Measurements from ENCODE around the gene CACNG1. TPM values are rescaled to one million over a fixed set of nuclear protein-coding genes. Genes with fewer than 3 reads are reported as not detected.

The CACNG1 gene
- total and polyA plus RNA-seq, 5 experiments from 2014 or later: not detected

DNA sequence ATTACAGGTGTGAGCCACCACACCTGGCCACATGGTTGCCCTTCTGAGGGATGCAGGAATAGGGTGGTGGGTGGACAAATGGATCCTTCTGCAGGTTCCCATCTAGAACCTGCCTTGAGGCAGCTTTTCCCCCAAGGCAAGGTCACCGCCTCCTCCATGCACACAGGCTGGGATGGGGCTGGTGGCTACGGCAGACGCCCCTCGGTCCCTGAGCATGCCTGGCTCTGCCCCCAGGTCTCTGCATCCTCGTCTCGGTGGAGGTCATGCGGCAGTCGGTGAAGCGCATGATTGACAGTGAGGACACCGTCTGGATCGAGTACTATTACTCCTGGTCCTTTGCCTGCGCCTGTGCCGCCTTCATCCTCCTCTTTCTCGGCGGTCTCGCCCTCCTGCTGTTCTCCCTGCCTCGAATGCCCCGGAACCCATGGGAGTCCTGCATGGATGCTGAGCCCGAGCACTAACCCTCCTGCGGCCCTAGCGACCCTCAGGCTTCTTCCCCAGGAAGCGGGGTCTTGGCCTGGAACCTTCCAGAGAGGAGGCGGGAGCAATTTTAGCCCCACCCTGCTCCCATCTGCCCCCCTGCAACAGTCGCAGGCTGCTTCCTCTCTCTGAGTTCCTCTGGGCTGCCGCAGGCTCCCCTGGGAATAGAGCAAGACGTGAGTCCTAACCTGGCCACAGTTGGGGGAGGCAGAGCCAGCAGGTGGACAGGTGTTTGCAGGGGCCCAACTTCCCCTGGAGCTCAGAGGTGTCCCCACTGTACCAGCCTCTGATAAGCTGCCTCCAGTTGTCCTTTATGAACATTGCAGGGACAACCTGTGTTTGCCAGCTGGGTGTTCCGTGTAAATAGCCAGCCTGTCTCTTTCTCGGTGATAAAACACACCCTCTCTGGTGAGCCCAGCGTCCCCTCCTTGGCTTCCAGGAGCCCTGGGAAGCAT, 11.7 kb downstream of the CACNG1 start:
- Mint-ChIP-seq H3K27me3 (no peaks in the 10 kb centered on the region), H3K9me3 (no peaks in the 10 kb centered on the region), H3K36me3 (peaks cover 0 to 2% (median 2%) of the 10 kb centered on the region in 3 donors), H3K4me1 (no peaks in the 10 kb centered on the region), H3K27ac (no peak overlapping the region), H3K4me3 (no peak overlapping the region)
- ATAC-seq (no peak), DNase-seq (no peak)
- POLR2A ChIA-PET: no interaction called here

- Mint-ChIP-seq H3K4me1 (no peaks in the 10 kb centered on the region), H3K4me3 (no peak overlapping the region), H3K9me3 (no peaks in the 10 kb centered on the region), H3K27ac (no peak overlapping the region), H3K27me3 (no peaks in the 10 kb centered on the region), H3K36me3 (peaks cover 0 to 4% (median 2%) of the 10 kb centered on the region in 3 donors)
- ATAC-seq (no peak), DNase-seq (no peak)
- POLR2A ChIA-PET: no interaction called here
Measured at GRCh38 chr17:67056746-67057490, 12.6 kb downstream of the CACNG1 start.

DNA sequence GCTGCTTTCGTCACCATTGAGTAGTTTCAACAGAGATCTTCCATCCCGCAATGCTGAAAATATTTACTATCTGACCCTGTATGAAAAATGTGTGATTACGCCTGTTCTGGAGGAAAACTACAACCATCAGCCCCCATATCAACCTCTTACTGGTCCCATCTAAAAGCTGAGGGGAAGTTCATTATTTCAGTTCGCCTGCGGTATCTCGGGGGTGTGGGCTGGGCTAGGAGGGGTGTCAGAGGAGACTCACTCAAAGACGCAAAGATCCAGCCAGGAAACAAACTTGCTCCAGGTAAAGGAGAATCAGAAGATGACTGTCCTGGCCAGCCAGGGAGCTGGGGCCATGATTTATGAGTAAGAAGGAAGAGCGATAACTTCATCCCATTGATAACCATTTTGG, 13.7 kb downstream of the CACNG1 start:
- H3K4me1 Mint-ChIP-seq: no peaks in the 10 kb centered on the region
- POLR2A ChIA-PET: no interaction called here

DNA sequence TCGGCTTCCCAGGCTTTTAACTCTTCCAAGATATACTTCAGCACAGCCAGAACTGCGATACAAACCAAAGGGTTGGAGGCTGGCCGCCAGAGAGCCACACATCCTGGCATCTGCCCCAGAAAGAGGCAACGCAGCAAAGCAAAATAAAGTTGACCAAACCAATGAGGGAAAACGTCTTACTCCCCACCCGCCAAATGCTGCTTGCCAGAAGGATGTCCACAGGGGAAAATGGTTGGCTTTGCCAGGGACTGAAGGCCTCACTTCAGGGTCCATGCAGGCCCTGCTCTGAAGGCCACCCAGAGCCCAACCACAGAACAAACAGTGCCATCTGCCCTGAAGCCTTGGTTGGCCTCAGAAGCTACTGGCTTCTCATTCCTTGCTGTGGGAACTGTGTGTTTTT, 15.0 kb downstream of the CACNG1 start:
- no peak for ATAC-seq
- Mint-ChIP-seq H3K27ac (peak overlapping the region in 1 of 10 donors; percentile 24), H3K36me3 (peaks cover 0 to 9% (median 4%) of the 10 kb centered on the region in 3 donors), H3K9me3 (no peaks in the 10 kb centered on the region), H3K4me1 (no peaks in the 10 kb centered on the region), H3K27me3 (no peaks in the 10 kb centered on the region), H3K4me3 (no peak overlapping the region)
- no peak for DNase-seq
- POLR2A ChIA-PET: no interaction called here

More for the DNA sequence above, 13.7 kb downstream of the CACNG1 start:
- DNase-seq (no peak), ATAC-seq (no peak)
- H3K27me3 Mint-ChIP-seq: no peaks in the 10 kb centered on the region
- no peaks in the 10 kb centered on the region for H3K9me3 Mint-ChIP-seq
- no peak overlapping the region for H3K27ac Mint-ChIP-seq
- no peak overlapping the region for H3K4me3 Mint-ChIP-seq
- H3K36me3 Mint-ChIP-seq: peaks cover 0 to 8% (median 4%) of the 10 kb centered on the region in 3 donors

DNA sequence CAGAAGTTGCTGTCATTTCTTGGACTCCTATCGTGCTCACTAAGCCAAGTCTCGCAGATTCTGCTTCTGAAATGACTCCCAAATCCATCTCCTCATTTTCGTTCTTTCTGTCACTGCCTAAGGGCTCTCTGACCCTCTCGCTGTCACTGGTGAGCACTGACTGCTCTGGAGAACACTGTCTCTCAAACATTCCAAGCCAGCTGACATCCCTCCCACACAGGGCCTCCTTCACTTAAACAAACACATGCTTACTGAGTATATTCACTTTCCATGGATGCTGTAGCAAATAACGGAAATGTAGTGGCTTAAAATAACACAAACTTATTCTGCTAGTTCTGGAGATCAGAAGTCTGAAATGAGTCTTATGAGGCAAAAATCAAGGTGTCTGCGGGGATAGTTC, 18.8 kb downstream of the CACNG1 start:
- Mint-ChIP-seq H3K27ac (no peak overlapping the region), H3K4me3 (no peak overlapping the region), H3K4me1 (no peaks in the 10 kb centered on the region), H3K36me3 (peaks cover 0 to 17% (median 13%) of the 10 kb centered on the region in 3 donors), H3K9me3 (no peaks in the 10 kb centered on the region), H3K27me3 (no peaks in the 10 kb centered on the region)
- POLR2A ChIA-PET: no interaction called here
- DNase-seq (no peak), ATAC-seq (no peak)

GRCh38 chr17:67066717-67067116, 22.4 kb downstream of the CACNG1 start:
- Mint-ChIP-seq H3K27ac (peak overlapping the region in 1 of 10 donors; percentile 29), H3K27me3 (no peaks in the 10 kb centered on the region), H3K4me3 (no peak overlapping the region), H3K4me1 (no peaks in the 10 kb centered on the region), H3K9me3 (no peaks in the 10 kb centered on the region), H3K36me3 (peaks cover 3 to 23% (median 15%) of the 10 kb centered on the region in 3 donors)
- no peak for ATAC-seq
- DNase-seq: no peak
- POLR2A ChIA-PET: no interaction called here

DNA sequence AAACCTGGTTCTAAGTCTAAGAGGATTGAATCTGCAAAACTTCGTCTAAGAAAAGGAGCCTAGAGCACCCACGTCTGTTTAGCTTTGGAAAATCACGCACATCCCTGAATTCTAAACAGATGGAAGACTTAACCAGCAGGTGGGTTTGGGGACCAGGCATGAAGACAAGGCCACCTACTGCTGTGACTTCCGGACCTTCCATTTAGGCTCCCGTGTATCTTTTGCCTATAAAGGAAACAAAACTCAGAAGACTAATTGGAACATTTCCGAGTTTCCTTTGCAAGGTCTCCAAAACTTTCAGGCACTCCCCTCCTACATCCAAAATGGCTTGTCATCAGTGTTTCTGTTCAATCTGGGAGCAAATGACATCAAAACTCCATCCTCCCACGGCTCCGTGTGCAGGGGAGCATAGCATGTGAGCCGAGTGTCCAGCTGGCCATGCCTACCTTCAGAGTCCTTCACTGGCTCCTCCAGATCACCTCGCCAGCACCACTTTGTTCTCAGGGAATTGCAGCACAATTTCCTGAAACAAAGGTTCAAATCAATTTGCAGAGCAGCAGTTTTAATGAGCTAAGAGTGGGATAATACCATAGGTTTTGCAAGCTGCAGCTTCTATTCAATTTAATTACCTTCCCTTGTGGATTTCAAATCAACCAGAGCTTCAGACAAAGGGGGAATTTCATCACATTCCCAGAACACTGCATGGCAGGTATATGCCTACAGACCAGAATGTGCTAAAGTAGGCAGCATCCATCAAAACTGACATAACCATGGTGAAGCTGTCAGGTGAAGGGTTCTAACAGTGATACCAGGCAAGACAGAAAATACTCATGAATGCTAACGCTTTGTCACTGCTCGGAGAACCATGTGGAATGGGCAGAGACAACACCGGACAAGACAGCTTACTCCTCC, 23.5 kb downstream of the CACNG1 start:
- Mint-ChIP-seq H3K9me3 (no peaks in the 10 kb centered on the region), H3K4me3 (no peak overlapping the region), H3K27me3 (no peaks in the 10 kb centered on the region), H3K4me1 (no peaks in the 10 kb centered on the region), H3K36me3 (peaks cover 3 to 28% (median 17%) of the 10 kb centered on the region in 3 donors), H3K27ac (no peak overlapping the region)
- DNase-seq (no peak), ATAC-seq (no peak)
- POLR2A ChIA-PET: no interaction called here

DNA sequence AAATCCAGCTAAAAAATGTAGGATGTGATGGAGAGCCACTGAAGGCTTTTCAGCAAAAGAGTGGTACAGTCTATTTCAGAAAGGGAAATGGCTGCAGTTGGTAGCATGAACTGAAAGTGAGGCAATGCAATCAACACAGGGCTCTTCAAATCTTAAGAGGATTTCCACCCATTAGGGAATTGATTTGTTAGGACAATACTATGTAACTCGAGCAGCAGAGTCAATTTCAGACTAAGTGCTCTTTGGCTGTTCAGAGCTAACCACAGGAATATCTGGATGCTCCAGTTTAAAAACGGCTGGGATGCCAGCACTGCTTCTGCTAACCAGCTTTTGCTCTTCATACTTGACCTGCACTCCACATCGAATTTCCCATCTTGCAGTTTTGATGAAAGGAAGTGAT, 24.6 kb downstream of the CACNG1 start:
- Mint-ChIP-seq H3K4me3 (no peak overlapping the region), H3K27me3 (no peaks in the 10 kb centered on the region), H3K4me1 (no peaks in the 10 kb centered on the region), H3K9me3 (peaks cover 0 to 2% (median 0%) of the 10 kb centered on the region in 9 donors), H3K36me3 (peaks cover 3 to 39% (median 26%) of the 10 kb centered on the region in 3 donors), H3K27ac (no peak overlapping the region)
- ATAC-seq: no peak
- POLR2A ChIA-PET: no interaction called here
- no peak for DNase-seq

DNA sequence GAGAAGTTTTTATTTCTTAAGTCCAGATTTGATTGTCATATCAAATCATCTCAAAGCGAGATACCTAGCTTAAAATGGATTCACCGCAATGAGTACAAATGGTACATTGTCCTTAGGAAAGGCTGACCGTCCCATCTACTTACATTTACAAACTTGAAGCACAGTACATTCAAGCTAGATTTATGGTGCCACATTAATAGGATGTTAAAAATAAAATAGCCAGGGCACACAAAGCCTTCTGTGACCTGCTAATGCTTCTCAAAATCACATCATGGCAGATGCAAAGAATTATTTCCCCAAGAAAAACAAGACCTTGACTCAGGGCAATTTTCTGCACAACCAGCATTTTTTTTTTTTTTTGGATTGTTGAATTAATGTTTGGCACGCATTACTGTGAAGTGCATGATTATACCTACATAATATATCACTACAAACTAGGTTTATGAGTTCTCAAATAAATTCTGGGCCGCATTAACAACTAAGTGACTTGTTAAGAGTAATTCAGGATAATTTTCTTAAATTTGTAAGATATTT, 25.3 kb downstream of the CACNG1 start:
- H3K9me3 Mint-ChIP-seq: peaks cover 0 to 2% (median 0%) of the 10 kb centered on the region in 9 donors
- ATAC-seq: no peak
- H3K4me1 Mint-ChIP-seq: no peaks in the 10 kb centered on the region
- POLR2A ChIA-PET: no interaction called here
- no peak overlapping the region for H3K4me3 Mint-ChIP-seq
- no peaks in the 10 kb centered on the region for H3K27me3 Mint-ChIP-seq
- H3K27ac Mint-ChIP-seq: no peak overlapping the region
- DNase-seq: no peak
- peaks cover 3 to 41% (median 25%) of the 10 kb centered on the region in 3 donors for H3K36me3 Mint-ChIP-seq

DNA sequence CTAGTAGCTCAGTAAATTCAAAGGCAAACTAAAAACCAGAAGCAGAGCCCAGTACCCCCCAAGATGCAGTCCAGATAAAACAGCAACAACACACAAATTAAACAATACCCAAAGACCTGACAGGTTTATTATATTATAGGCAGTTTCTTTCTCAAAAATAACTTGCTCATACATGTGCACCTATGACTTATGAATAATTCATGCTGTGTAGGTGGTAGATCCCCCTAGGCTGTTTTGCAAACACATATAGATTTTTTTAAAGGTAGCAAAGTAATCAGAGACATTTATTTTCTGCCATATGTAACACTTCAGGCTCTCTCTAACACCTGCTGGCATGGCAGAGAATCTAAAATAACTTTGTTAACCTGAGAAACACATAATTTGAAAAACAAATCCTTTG, 27.2 kb downstream of the CACNG1 start:
- no peak overlapping the region for H3K27ac Mint-ChIP-seq
- peaks cover 7 to 39% (median 38%) of the 10 kb centered on the region in 3 donors for H3K36me3 Mint-ChIP-seq

GRCh38 chr17:67072885-67073284, 28.5 kb downstream of the CACNG1 start:
- Mint-ChIP-seq H3K36me3 (peaks cover 7 to 45% (median 40%) of the 10 kb centered on the region in 3 donors), H3K4me1 (peaks cover 0 to 2% (median 0%) of the 10 kb centered on the region in 4 donors), H3K27me3 (no peaks in the 10 kb centered on the region), H3K27ac (no peak overlapping the region), H3K9me3 (peaks cover 0 to 2% (median 0%) of the 10 kb centered on the region in 9 donors), H3K4me3 (no peak overlapping the region)
- POLR2A ChIA-PET: no interaction called here
- DNase-seq (no peak), ATAC-seq (no peak)

More for the DNA sequence above, 27.2 kb downstream of the CACNG1 start:
- POLR2A ChIA-PET: no interaction called here
- peaks cover 0 to 2% (median 0%) of the 10 kb centered on the region in 4 donors for H3K4me1 Mint-ChIP-seq
- no peak overlapping the region for H3K4me3 Mint-ChIP-seq
- H3K27me3 Mint-ChIP-seq: no peaks in the 10 kb centered on the region
- peaks cover 0 to 2% (median 0%) of the 10 kb centered on the region in 9 donors for H3K9me3 Mint-ChIP-seq
- no peak for DNase-seq
- ATAC-seq: no peak

GRCh38 chr17:67074781-67075180, 30.4 kb downstream of the CACNG1 start:
- ATAC-seq (no peak), DNase-seq (no peak)
- Mint-ChIP-seq H3K27me3 (no peaks in the 10 kb centered on the region), H3K27ac (no peak overlapping the region), H3K4me3 (no peak overlapping the region), H3K9me3 (peaks cover 0 to 2% (median 0%) of the 10 kb centered on the region in 9 donors), H3K4me1 (peaks cover 0 to 2% (median 0%) of the 10 kb centered on the region in 4 donors), H3K36me3 (peaks cover 7 to 58% (median 50%) of the 10 kb centered on the region in 3 donors)
- POLR2A ChIA-PET: no interaction called here
